Measurements from ENCODE around the gene LENG8. TPM values are rescaled to one million over a fixed set of nuclear protein-coding genes. Genes with fewer than 3 reads are reported as not detected.

The LENG8 gene
- total RNA-seq, 2 donors from 2014 or later: 139 to 171 TPM

DNA sequence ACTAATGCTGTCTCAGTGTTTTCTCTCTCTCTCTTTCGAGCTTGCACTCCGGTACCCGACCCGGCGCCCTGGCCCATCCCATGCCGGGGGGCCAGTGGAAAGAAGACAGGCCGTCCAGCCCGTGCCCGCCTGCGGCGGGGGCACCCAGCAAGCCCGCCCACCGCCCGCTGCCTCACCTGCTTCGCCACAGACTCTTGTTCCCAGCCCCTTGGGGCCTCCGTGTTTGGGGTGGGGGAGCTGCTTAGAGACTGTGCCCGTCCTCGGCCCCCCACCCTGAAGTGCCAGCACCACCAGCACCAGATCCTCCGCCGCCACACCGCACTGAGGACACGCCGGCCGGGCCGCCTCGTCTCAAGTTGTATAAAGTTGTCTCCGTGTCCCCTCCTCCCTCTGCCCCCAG, 12.2 kb downstream of the LENG8 start:
- no peak overlapping the region for H3K27ac ChIP-seq (ENCODE audit: low read depth, low read length)
- 95 to 97% methylated on average over 9 to 27 of the region's 27 CpGs for WGBS, 2 experiments (ENCODE audit: insufficient coverage in 1 of 2, insufficient read length in 1 of 2)
- no peaks in the 10 kb centered on the region for H3K27me3 ChIP-seq (ENCODE audit: control insufficient read depth, insufficient read depth, low read length, poor library complexity, severe bottlenecking)
- Mint-ChIP-seq H3K36me3 (ENCODE audit: low read depth) (peaks cover 44% of the 10 kb centered on the region), H3K27me3 (ENCODE audit: insufficient read depth) (peaks cover 10% of the 10 kb centered on the region), H3K27ac (no peak overlapping the region), H3K4me3 (no peak overlapping the region), H3K4me1 (no peaks in the 10 kb centered on the region), H3K9me3 (peaks cover 7% of the 10 kb centered on the region)
- no peak overlapping the region for H3K9ac ChIP-seq (ENCODE audit: extremely low read depth, low read length, poor library complexity, severe bottlenecking)
- H3K9me3 ChIP-seq (ENCODE audit: control insufficient read depth, low read length): no peaks in the 10 kb centered on the region
- TF ChIP-seq, protein P1, sequence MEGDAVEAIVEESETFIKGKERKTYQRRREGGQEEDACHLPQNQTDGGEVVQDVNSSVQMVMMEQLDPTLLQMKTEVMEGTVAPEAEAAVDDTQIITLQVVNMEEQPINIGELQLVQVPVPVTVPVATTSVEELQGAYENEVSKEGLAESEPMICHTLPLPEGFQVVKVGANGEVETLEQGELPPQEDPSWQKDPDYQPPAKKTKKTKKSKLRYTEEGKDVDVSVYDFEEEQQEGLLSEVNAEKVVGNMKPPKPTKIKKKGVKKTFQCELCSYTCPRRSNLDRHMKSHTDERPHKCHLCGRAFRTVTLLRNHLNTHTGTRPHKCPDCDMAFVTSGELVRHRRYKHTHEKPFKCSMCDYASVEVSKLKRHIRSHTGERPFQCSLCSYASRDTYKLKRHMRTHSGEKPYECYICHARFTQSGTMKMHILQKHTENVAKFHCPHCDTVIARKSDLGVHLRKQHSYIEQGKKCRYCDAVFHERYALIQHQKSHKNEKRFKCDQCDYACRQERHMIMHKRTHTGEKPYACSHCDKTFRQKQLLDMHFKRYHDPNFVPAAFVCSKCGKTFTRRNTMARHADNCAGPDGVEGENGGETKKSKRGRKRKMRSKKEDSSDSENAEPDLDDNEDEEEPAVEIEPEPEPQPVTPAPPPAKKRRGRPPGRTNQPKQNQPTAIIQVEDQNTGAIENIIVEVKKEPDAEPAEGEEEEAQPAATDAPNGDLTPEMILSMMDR (conservative IDR thresholded peaks at IDR 0.05): no peak
- peaks cover 48% of the 10 kb centered on the region for H3K36me3 ChIP-seq (ENCODE audit: control insufficient read depth, insufficient read depth, low read length)
- H3K4me3 ChIP-seq (ENCODE audit: low read length): no peak overlapping the region
- DNase-seq: no peak
- H3K4me1 ChIP-seq (ENCODE audit: control insufficient read depth, insufficient read depth, low read length): no peaks in the 10 kb centered on the region

DNA sequence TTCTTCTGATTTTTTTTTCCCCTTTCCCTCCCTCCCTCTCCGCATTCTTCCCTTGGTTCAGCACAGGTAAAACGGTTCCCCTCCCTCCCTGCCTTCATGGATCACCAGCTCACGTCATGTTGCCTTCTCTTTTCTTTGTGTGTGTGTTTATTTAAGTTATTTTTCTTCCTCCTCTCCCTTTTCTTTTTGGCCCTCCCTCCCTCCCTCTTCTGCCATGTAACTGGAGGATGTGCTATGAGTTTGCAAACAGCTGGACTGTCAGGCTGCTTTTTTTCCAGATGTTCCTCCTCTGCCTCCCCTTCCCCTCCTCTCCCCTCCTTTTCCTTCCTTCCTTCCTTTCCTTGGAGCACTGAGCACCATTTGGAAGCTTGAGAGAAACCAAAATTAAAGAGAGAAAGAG, 12.6 kb downstream of the LENG8 start:
- no peaks in the 10 kb centered on the region for H3K4me1 Mint-ChIP-seq
- H3K4me1 ChIP-seq (ENCODE audit: control insufficient read depth, insufficient read depth, low read length): no peaks in the 10 kb centered on the region
- H3K9me3 Mint-ChIP-seq: peaks cover 7% of the 10 kb centered on the region
- WGBS, 2 experiments (ENCODE audit: insufficient coverage in 1 of 2, insufficient read length in 1 of 2): 100% methylated on average over 1 of the region's 3 CpGs; no CpG with 5 or more reads in 1 of the 2 experiments
- DNase-seq: no peak
- H3K27ac ChIP-seq (ENCODE audit: low read depth, low read length): no peak overlapping the region
- H3K27me3 Mint-ChIP-seq (ENCODE audit: insufficient read depth): peaks cover 14% of the 10 kb centered on the region
- no peak overlapping the region for H3K4me3 Mint-ChIP-seq
- H3K36me3 Mint-ChIP-seq (ENCODE audit: low read depth): peaks cover 40% of the 10 kb centered on the region
- H3K27ac Mint-ChIP-seq: no peak overlapping the region
- no peak overlapping the region for H3K9ac ChIP-seq (ENCODE audit: extremely low read depth, low read length, poor library complexity, severe bottlenecking)
- H3K9me3 ChIP-seq (ENCODE audit: control insufficient read depth, low read length): no peaks in the 10 kb centered on the region
- no peak overlapping the region for H3K4me3 ChIP-seq (ENCODE audit: low read length)
- peaks cover 44% of the 10 kb centered on the region for H3K36me3 ChIP-seq (ENCODE audit: control insufficient read depth, insufficient read depth, low read length)
- TF ChIP-seq, protein P1 (conservative IDR thresholded peaks at IDR 0.05): no peak
- no peaks in the 10 kb centered on the region for H3K27me3 ChIP-seq (ENCODE audit: control insufficient read depth, insufficient read depth, low read length, poor library complexity, severe bottlenecking)

DNA sequence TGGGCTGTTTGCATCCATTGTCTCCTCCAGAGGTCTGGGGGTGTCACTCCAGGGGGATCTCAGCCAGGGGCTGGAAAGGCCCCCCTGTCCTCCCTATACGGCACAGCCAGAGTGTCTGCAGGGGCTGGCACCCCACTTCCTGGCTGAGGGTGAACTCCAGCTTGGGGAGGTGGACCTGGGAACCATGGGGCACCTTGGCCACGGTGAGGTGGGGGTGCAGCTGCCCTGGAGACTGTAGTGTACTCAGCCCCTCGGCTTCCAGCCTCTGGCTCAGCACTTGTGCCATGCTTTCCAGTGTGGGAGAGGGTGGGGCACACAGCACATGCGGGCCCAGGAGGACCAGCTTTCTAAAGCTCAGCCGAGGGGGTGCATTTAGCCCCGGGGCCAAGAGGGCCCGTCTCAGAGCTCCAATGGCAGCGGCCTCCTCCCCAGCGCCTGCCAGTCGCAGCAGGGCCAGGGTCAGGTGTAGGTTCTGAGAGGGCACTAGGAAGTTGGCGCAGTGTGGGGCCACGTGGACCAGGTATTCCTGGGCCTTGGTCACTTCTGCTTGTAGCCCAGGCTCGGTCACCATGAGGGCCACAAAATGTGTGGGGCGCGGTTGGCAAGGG, 13.2 kb downstream of the LENG8 start:
- DNase-seq: peak; percentile 48
- no peaks in the 10 kb centered on the region for H3K9me3 ChIP-seq (ENCODE audit: control insufficient read depth, low read length)
- peaks cover 7% of the 10 kb centered on the region for H3K9me3 Mint-ChIP-seq
- no peak overlapping the region for H3K27ac Mint-ChIP-seq
- H3K36me3 ChIP-seq (ENCODE audit: control insufficient read depth, insufficient read depth, low read length): peaks cover 39% of the 10 kb centered on the region
- no peaks in the 10 kb centered on the region for H3K4me1 ChIP-seq (ENCODE audit: control insufficient read depth, insufficient read depth, low read length)
- H3K4me3 ChIP-seq (ENCODE audit: low read length): peak overlapping the region; percentile 82
- TF ChIP-seq, protein P1 (conservative IDR thresholded peaks at IDR 0.05): no peak
- peaks cover 17% of the 10 kb centered on the region for H3K27me3 Mint-ChIP-seq (ENCODE audit: insufficient read depth)
- H3K4me1 Mint-ChIP-seq: no peaks in the 10 kb centered on the region
- H3K36me3 Mint-ChIP-seq (ENCODE audit: low read depth): peaks cover 37% of the 10 kb centered on the region
- no peak overlapping the region for H3K27ac ChIP-seq (ENCODE audit: low read depth, low read length)
- WGBS, 2 experiments (ENCODE audit: insufficient coverage in 1 of 2, insufficient read length in 1 of 2): 92 to 93% methylated on average over 14 to 15 of the region's 15 CpGs
- no peaks in the 10 kb centered on the region for H3K27me3 ChIP-seq (ENCODE audit: control insufficient read depth, insufficient read depth, low read length, poor library complexity, severe bottlenecking)
- H3K9ac ChIP-seq (ENCODE audit: extremely low read depth, low read length, poor library complexity, severe bottlenecking): no peak overlapping the region
- H3K4me3 Mint-ChIP-seq: peak overlapping the region; percentile 68
